K562 (cell line): Measurements from ENCODE around the gene EME2. TPM values are rescaled to one million over a fixed set of nuclear protein-coding genes. Genes with fewer than 3 reads are reported as not detected.

Source experiments
- ATAC-seq: fragments of 200-7000 bp; cut with Tn5 transposase; 3 replicates; pipeline ENCODE4 v1.9.1; 2020; ENCODE audit warnings: moderate library complexity
- BruUV-seq: library from RNA; stranded (reverse); fragments of 400-500 nt; replicated peaks from 2 replicates; lab custom pipeline; 2021; lab: Mats Ljungman, UMichigan
- CTCF ChIA-PET: fragments of 300-600 bp; formaldehyde crosslinking; extraction: SDS; loops from one replicate; lab custom pipeline; 2021; ENCODE audit warnings: low intra/inter-chr PET ratio; lab: Yijun Ruan, JAX
- POLR2A ChIA-PET: fragments of 300-600, 350-650 bp; sonication (Branson Sonifier 250); formaldehyde crosslinking; extraction: SDS; loops from one replicate; lab custom pipeline; 2021; ENCODE audit warnings: antibody characterized with exemption, inconsistent platforms; lab: Yijun Ruan, JAX
- DNase-seq, 4 experiments: peaks; one replicate each; pipeline versions ENCODE4 v3.0.0 to v3.0.0-alpha.2; 2011 to 2018; ENCODE audit warnings: low spot score in 3 of 4, mixed read lengths in 3 of 4; ENCODE audit errors: extremely low read depth in 1 of 4
- FAIRE-seq: peaks from 2 replicates; lab custom pipeline; 2011; peaks lifted over from hg19 to GRCh38; lab: Jason Lieb, UNC
- H2AFZ ChIP-seq: 2 replicates; pipeline ENCODE4 v1.6.0; 2011; ENCODE audit warnings: low read depth, low read length, control low read depth, inconsistent platforms
- H3K27ac ChIP-seq: fragments of 200-600 bp; 3 replicates; pipeline ENCODE4 v1.8.0; 2011; ENCODE audit warnings: low read depth, mild to moderate bottlenecking, control low read depth, inconsistent platforms, low read length, moderate library complexity, mixed read lengths; ENCODE audit errors: extremely low read depth
- H3K27me3 ChIP-seq, 2 experiments: fragments of 300-600 bp in 1 of 2; 2 replicates in 1 of 2; 3 replicates in 1 of 2; pipeline versions ENCODE4 v1.6.0 to v1.8.0; 2011; ENCODE audit warnings: inconsistent platforms in 2 of 2, low read length in 2 of 2, mild to moderate bottlenecking in 1 of 2, mixed read lengths in 1 of 2, moderate library complexity in 1 of 2; ENCODE audit not compliant: control insufficient read depth in 2 of 2, insufficient read depth in 2 of 2
- H3K36me3 ChIP-seq: fragments of 300-600 bp; 3 replicates; pipeline ENCODE4 v1.8.0; 2011; ENCODE audit warnings: mild to moderate bottlenecking, low read length, inconsistent platforms; ENCODE audit not compliant: control insufficient read depth, insufficient read depth
- H3K4me1 ChIP-seq, 2 experiments: fragments of 200-600 bp in 1 of 2; replicated peaks in 1 of 2; 2 replicates in 1 of 2; 3 replicates in 1 of 2; pipeline versions ENCODE4 v1.5.1 to v1.8.0; 2011; ENCODE audit warnings: inconsistent platforms in 2 of 2, low read length in 2 of 2, mild to moderate bottlenecking in 1 of 2, mixed read lengths in 1 of 2, moderate library complexity in 1 of 2; ENCODE audit not compliant: control insufficient read depth in 2 of 2, insufficient read depth in 2 of 2
- H3K4me2 ChIP-seq: 2 replicates; pipeline ENCODE4 v1.6.1; 2011; ENCODE audit warnings: low read length, control low read depth, inconsistent platforms, mixed read lengths; ENCODE audit not compliant: insufficient read depth
- H3K4me3 ChIP-seq: fragments of 200-600 bp; sonication (generic), shearing (Covaris generic); 2 replicates; pipeline ENCODE4 v1.5.1; 2016; ENCODE audit warnings: control low read depth, inconsistent platforms
- H3K79me2 ChIP-seq: fragments of 200-600 bp; 3 replicates; pipeline ENCODE4 v1.8.0; 2011; ENCODE audit warnings: low read length, inconsistent platforms; ENCODE audit not compliant: control insufficient read depth, insufficient read depth
- H3K9ac ChIP-seq, 2 experiments: 2 replicates each; pipeline versions ENCODE4 v1.6.0 to v1.6.1; 2011; ENCODE audit warnings: low read depth in 2 of 2, low read length in 2 of 2, control low read depth in 1 of 2, inconsistent platforms in 1 of 2, mild to moderate bottlenecking in 1 of 2, mixed read lengths in 1 of 2; ENCODE audit not compliant: insufficient read depth in 1 of 2
- H3K9me1 ChIP-seq: one replicate; pipeline ENCODE4 v1.6.0; 2011; ENCODE audit warnings: inconsistent platforms, mild to moderate bottlenecking, low read length, moderate library complexity; ENCODE audit not compliant: control insufficient read depth, insufficient read depth
- H3K9me3 ChIP-seq: replicated peaks from 2 replicates; pipeline ENCODE4 v1.5.1; 2011; ENCODE audit warnings: low read depth, low read length, inconsistent platforms; ENCODE audit not compliant: control insufficient read depth, insufficient read depth
- H4K20me1 ChIP-seq: replicated peaks from 2 replicates; pipeline ENCODE4 v1.6.1; 2011; ENCODE audit warnings: low read length, inconsistent platforms, mixed read lengths; ENCODE audit not compliant: control insufficient read depth, insufficient read depth
- DIDO1 ChIP-seq: fragments of 450-650 bp; IDR thresholded peaks from 2 replicates; pipeline ENCODE4 v1.6.1; 2016; ENCODE audit warnings: low read depth, missing biosample characterization, missing genetic modification characterization
- ESRRA ChIP-seq: fragments of 450-650 bp; IDR thresholded peaks from 2 replicates; pipeline ENCODE4 v1.6.1; 2014; ENCODE audit warnings: low read depth, mild to moderate bottlenecking, moderate library complexity, borderline replicate concordance
- FOXK2 ChIP-seq, 2 experiments: fragments of 450-650 bp; IDR thresholded peaks in 1 of 2; conservative IDR thresholded peaks in 1 of 2; 2 replicates each; pipeline ENCODE4 v1.6.1; 2016; ENCODE audit warnings: low read depth in 2 of 2, mild to moderate bottlenecking in 1 of 2
- GATAD2B ChIP-seq: fragments of 450-650 bp; IDR thresholded peaks from 2 replicates; pipeline ENCODE4 v1.6.1; 2017; ENCODE audit warnings: mild to moderate bottlenecking, borderline replicate concordance
- HNRNPK ChIP-seq: fragments of 200-400 bp; formaldehyde crosslinking; IDR thresholded peaks from one replicate; pipeline ENCODE4 v1.6.1; 2018; ENCODE audit warnings: mild to moderate bottlenecking, low read depth, low read length; ENCODE audit not compliant: poor library complexity, severe bottlenecking
- HNRNPL ChIP-seq: fragments of 200-400 bp; formaldehyde crosslinking; IDR thresholded peaks from 2 replicates; pipeline ENCODE4 v1.6.1; 2017; ENCODE audit warnings: low read depth, mild to moderate bottlenecking, low read length
- MCM2 ChIP-seq: fragments of 450-650 bp; IDR thresholded peaks from 2 replicates; pipeline ENCODE4 v1.6.1; 2017; ENCODE audit warnings: low read depth, mild to moderate bottlenecking
- POLR2A ChIP-seq: fragments of 450-650 bp; conservative IDR thresholded peaks from 2 replicates; pipeline ENCODE4 v1.6.1; 2016
- SIN3A ChIP-seq, 2 experiments: fragments of 150-350 bp in 1 of 2; IDR thresholded peaks; 2 replicates each; pipeline ENCODE4 v1.6.1; 2011 to 2016; ENCODE audit warnings: borderline replicate concordance in 2 of 2, low read depth in 2 of 2, low read length in 2 of 2, mild to moderate bottlenecking in 2 of 2, moderate library complexity in 2 of 2; ENCODE audit not compliant: control insufficient read depth in 1 of 2
- SMARCC2 ChIP-seq: fragments of 450-650 bp; IDR thresholded peaks from 2 replicates; pipeline ENCODE4 v1.6.1; 2017; ENCODE audit warnings: antibody characterized with exemption, moderate library complexity, mild to moderate bottlenecking, low read depth
- ZNF347 ChIP-seq: fragments of 450-650 bp; formaldehyde crosslinking; IDR thresholded peaks from 2 replicates; pipeline ENCODE4 v1.4.0; 2020; ENCODE audit warnings: low read depth, mild to moderate bottlenecking, moderate library complexity
- ZNF354B ChIP-seq: fragments of 250-450 bp; sonication (Bioruptor Pico); IDR thresholded peaks from 2 replicates; pipeline ENCODE4 v1.4.0; 2020
- ZNF431 ChIP-seq: sonication (generic); formaldehyde crosslinking; IDR thresholded peaks from 2 replicates; pipeline ENCODE4 v1.8.0; 2022; ENCODE audit warnings: mild to moderate bottlenecking, missing genetic modification reagents
- ZZZ3 ChIP-seq: fragments of 450-650 bp; IDR thresholded peaks from 2 replicates; pipeline ENCODE4 v1.6.1; 2016; ENCODE audit warnings: antibody characterized with exemption, mild to moderate bottlenecking, moderate library complexity
- WGBS: fragments of 100-300 bp; shearing (Covaris generic); methylation state at CpG from one replicate; pipeline ENCODE4 v1.1.6; 2016; ENCODE audit warnings: low coverage, mixed read lengths; ENCODE audit not compliant: insufficient coverage; ENCODE audit errors: missing lambda C conversion rate; 5-methylcytosine and 5-hydroxymethylcytosine counted together
- in situ Hi-C: fragments of 300-500 bp; cut with MboI; formaldehyde crosslinking; loops from 4 replicates; pipeline ENCODE4 v1.15.0; 2018; ENCODE audit warnings: inconsistent platforms, mixed read lengths
- intact Hi-C: fragments of 100-400 bp; cut with micrococcal nuclease; formaldehyde crosslinking; loops from 2 replicates; pipeline ENCODE4 v1.14.2; 2022
- polyA plus RNA-seq, 8 experiments: library from polyadenylated mRNA; depleted of rRNA in 4 of 8; stranded (reverse) in 5 of 8; unstranded in 3 of 8; fragments of >200 nt; fragmentation: Nextera tagmentation in 2 of 8; fragmentation: Illumina TruSeq in 1 of 8; extraction: Ambion mirVana in 2 of 8; extraction: Trizol in 1 of 8; gene quantifications; 2 replicates each; pipeline versions ENCODE4 v1.2.1 to v1.2.3, GENCODE V29; 2011 to 2014; ENCODE audit warnings: inconsistent platforms in 1 of 8, missing spikeins in 1 of 8
- total RNA-seq, 7 experiments: library from RNA; depleted of rRNA in 6 of 7; stranded (reverse); fragments of >200 nt in 6 of 7; fragmentation: Illumina TruSeq in 2 of 7; extraction: Trizol in 2 of 7; gene quantifications; 2 replicates each; pipeline versions ENCODE4 v1.2.1 to v1.2.3, GENCODE V29; 2011 to 2021; ENCODE audit warnings: low replicate concordance in 1 of 7

The EME2 gene
- total and polyA plus RNA-seq, 9 of the 15 experiments (the other 6 are each of a cell fraction or from before 2014, with no cell fraction given) = 0.35 to 19.9 (median 3.5) TPM

DNA sequence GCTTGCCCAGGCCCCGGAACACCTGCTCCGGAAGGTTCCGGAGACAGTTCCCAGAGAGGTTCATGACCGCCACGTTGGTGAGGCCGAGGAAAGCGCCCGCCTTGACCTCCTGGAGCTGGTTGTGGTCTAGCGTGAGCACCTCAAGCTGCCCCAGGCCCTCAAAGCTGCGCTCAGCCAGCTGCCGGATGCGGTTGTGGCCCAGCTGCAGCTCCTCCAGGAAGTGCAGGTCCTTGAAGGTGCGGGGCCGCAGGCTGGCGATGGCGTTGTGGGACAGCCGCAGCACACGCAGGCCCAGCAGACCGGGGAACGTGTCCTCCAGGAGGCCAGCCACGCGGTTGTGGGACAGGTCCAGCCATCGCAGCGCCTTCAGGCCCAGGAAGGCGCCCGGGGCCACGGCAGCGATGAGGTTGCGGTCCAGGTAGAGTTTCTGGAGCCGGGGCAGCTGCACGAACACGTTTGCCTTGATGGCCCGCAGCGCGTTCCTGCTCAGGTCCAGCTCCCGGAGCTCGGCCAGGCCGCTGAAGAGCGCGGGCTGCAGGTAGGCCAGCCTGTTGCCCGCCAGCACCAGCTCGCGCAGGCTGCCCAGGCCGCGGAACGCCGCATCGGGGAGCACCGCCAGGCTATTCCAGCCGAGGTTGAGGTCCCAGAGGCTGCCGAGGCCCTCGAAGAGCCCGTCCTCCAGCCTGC is 18.8 kb downstream of the EME2 start (continued):
- TF ChIP-seq ZZZ3 (no peak), SIN3A (IDR thresholded peaks at IDR 0.05; ENCODE audit: borderline replicate concordance in 2 of 2, control insufficient read depth in 1 of 2, low read depth in 2 of 2, low read length in 2 of 2) (no peak), ZNF347 (no peak), ZNF431 (CRISPR knock-in tag) (no peak), HNRNPK (no peak), ZNF354B (CRISPR knock-in tag) (no peak), MCM2 (no peak), ESRRA (no peak), POLR2A (no peak)

DNA sequence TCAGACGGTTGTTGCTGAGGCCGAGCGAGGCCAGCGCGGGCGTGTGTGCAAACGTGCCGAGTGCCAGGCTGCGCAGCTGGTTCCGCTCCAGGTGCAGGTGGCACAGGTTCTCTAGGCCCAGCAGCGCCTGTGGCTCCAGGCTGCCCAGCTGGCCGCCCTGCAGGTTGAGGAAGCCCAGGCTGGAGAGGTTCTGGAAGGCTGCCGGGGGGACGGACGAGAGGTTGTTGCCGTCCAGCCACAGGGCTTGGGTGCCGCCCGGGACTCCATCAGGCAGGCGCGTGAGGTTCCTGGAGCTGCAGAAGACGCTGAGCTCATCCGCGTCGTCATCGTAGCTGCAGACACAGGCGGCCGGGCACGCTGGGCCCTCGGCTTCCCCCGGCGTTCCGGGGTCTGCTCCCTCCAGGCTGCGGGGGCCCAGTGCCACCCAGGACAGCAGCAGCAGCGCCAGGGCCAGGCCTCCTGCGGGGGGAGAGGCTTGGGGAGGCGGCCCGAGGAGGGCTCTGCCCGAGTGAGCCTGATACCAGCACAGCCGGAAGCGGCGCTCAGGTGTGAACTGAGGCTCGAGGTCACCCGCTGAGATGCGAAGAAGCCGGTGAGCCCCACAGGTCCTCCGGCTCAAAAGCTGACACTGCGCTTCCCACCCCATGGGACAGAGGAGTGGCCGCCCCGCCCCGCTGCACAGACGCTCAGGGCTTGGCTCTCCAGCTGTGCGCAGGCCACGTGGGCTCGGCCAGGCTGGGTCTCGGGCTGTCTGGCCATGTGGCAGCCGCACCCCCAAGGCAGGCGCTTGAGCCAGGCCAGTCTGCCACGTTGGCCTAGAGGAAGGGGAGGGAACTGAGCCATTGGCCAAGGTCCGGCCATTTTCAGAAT is 19.6 kb downstream of the EME2 start:
- Histone ChIP-seq H2AFZ (no peak overlapping the region), H3K27ac (no peak overlapping the region), H3K9me3 (no peaks in the 10 kb centered on the region), H3K4me2 (no peak overlapping the region), H3K9me1 (no peaks in the 10 kb centered on the region), H3K4me3 (no peak overlapping the region), H3K4me1 (peaks cover 0 to 62% of the 10 kb centered on the region in 2 experiments; a peak in 2 of 5 replicates), H3K36me3 (peaks cover 31% of the 10 kb centered on the region; the same call in 1 of the 3 replicates), H4K20me1 (no peaks in the 10 kb centered on the region), H3K9ac (no peak overlapping the region), H3K27me3 (no peaks in the 10 kb centered on the region), H3K79me2 (peaks cover 1% of the 10 kb centered on the region; the same call in 1 of the 3 replicates)
- DNase-seq = no peak
- no peak for FAIRE-seq
- ChIA-PET POLR2A (interaction anchor here (0.5 to 1.3 kb wide), 6 partner anchors 7 to 172 kb away, joined by 3 to 7 read pairs (median 4); partner anchors contain the start of genes NUBP2 and SPSB3), CTCF (no interaction called here)
- in situ Hi-C loops (no loop called here), intact Hi-C loops (no loop called here)
- ATAC-seq = no peak; the same call in 2 of the 3 replicates
- TF ChIP-seq HNRNPL (0 out of 2 replicates have a peak, but pooled peaks have one; percentile 2), FOXK2 (conservative IDR thresholded peaks at IDR 0.05 in 1 of 2, IDR thresholded peaks at IDR 0.05 in 1 of 2; ENCODE audit: low read depth in 2 of 2) (no peak), GATAD2B (no peak), DIDO1 (no peak), SMARCC2 (no peak)
- WGBS = 87% methylated on average over 33 of the region's 59 CpGs
- BruUV-seq = no TSS peak
